Measurements from ENCODE around the gene LCOR. TPM values are rescaled to one million over a fixed set of nuclear protein-coding genes. Genes with fewer than 3 reads are reported as not detected.

LCOR gene
- total RNA-seq, 2 donors from 2014 or later, result 36.9 to 43.3 TPM

- H3K4me1 Mint-ChIP-seq, result peaks cover 1% of the 10 kb centered on the region
- H3K36me3 Mint-ChIP-seq (ENCODE audit: low read depth), result no peaks in the 10 kb centered on the region
- no peak for TF ChIP-seq CTCF (conservative IDR thresholded peaks at IDR 0.05)
- peaks cover 2% of the 10 kb centered on the region for H3K27me3 Mint-ChIP-seq (ENCODE audit: insufficient read depth)
- H3K9ac ChIP-seq (ENCODE audit: extremely low read depth, low read length, poor library complexity, severe bottlenecking), result no peak overlapping the region
- H3K27me3 ChIP-seq (ENCODE audit: control insufficient read depth, insufficient read depth, low read length, poor library complexity, severe bottlenecking), result no peaks in the 10 kb centered on the region
- H3K4me1 ChIP-seq (ENCODE audit: control insufficient read depth, insufficient read depth, low read length), result no peaks in the 10 kb centered on the region
- no peak overlapping the region for H3K27ac ChIP-seq (ENCODE audit: low read depth, low read length)
- H3K4me3 ChIP-seq (ENCODE audit: low read length), result no peak overlapping the region
- no peaks in the 10 kb centered on the region for H3K9me3 ChIP-seq (ENCODE audit: control insufficient read depth, low read length)
- no peak overlapping the region for H3K4me3 Mint-ChIP-seq
- H3K9me3 Mint-ChIP-seq, result no peaks in the 10 kb centered on the region
- 91 to 97% methylated on average over 11 to 14 of the region's 14 CpGs for WGBS, 2 experiments (ENCODE audit: insufficient coverage in 1 of 2, insufficient read length in 1 of 2)
- no peak overlapping the region for H3K27ac Mint-ChIP-seq
- no peaks in the 10 kb centered on the region for H3K36me3 ChIP-seq (ENCODE audit: control insufficient read depth, insufficient read depth, low read length)
- no peak for DNase-seq
Observed at GRCh38 chr10:97043563-97043855, 211.4 kb downstream of the LCOR start.

Small RNAs within 50 kb of the gene (microRNA-seq; reads per million reads assigned to microRNA genes)
- not detected for gene MIR607 (ENCODE audit: borderline microRNAs expressed)

Other genes starting within 250 kb of the LCOR start
- gene TM9SF3, start 245.3 kb upstream of the LCOR start, total RNA-seq, result 100 to 1,000 TPM; 134 to 137 TPM
- 1 to 10 TPM; 1.3 to 5.2 TPM for gene PIK3AP1, start 111.8 kb upstream of the LCOR start, total RNA-seq

All from endodermal cell (in vitro differentiated cells).